Measurements from ENCODE around the gene ANKRD53. TPM values are rescaled to one million over a fixed set of nuclear protein-coding genes. Genes with fewer than 3 reads are reported as not detected.
A peak's percentile ranks its signal among the peaks of the same experiment; 100 is the strongest.
"Not testable (repeated sequence)": the region's sequence is repeated elsewhere in the genome, so short reads cannot be mapped to it uniquely, and the experiment has no call there.

Gene ANKRD53
- total RNA-seq, 2 experiments from 2014 or later, result not detected

DNA sequence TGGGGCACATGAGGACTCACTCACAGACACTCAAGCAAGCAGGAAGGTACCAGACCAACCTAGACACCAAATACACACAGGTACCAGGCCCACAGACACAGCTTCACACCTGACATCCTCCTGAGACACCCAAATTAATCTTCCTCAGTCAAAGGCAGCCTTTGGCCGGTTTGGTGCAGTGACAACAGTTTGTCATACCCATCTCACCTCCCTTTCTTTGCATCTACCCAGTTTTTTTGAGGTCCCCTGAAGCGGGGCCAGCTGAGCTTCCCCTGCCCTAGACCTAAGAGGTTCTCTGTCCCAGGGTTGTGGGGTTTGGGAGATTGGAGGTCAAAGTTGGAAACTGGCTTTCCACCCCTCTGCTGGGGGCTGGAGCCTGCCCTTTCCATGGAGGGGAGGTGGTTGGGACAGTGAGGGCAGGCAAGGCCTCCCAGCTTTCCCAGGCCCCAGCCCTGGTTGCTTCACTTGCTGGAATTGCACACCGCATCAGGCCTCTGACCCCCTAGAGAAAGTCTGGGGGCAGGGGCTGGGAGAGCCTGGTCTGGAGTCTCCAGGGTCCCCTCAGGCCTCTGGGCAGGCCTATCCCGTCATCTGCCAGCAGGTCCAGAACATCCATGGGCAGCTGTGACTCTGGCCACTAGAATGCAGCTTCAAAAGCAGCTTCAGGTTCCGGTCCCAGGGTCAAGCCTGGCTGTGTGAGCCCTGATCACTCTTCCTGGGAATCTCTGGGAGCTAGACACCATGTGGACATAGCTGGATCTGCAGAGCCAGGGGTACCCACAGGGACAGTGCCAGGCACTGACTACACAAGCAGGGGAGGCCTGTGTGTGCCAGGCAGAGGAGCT is 28.7 kb downstream of the ANKRD53 start:
- POLR2A ChIA-PET, result no interaction called here
- Mint-ChIP-seq H3K4me1 (ENCODE audit: low read depth) (no peaks in the 10 kb centered on the region), H3K27ac (no peak overlapping the region), H3K4me3 (no peak overlapping the region), H3K27me3 (peaks cover 24% of the 10 kb centered on the region), H3K36me3 (no peaks in the 10 kb centered on the region), H3K9me3 (no peaks in the 10 kb centered on the region)
- CTCF ChIA-PET, result interaction anchor here (0.7 to 1.1 kb wide), 2 partner anchors 43 to 223 kb away, joined by 3 read pairs; no protein-coding TSS in a partner anchor
- no peak for DNase-seq
- intact Hi-C loops (cut with micrococcal nuclease), result no loop called here

- ChIA-PET CTCF (no interaction called here), POLR2A (no interaction called here)
- intact Hi-C loops (cut with micrococcal nuclease), result no loop called here
- no peaks in the 10 kb centered on the region for H3K9me3 Mint-ChIP-seq
- H3K4me1 Mint-ChIP-seq (ENCODE audit: low read depth), result no peaks in the 10 kb centered on the region
- DNase-seq, result no peak
- no peaks in the 10 kb centered on the region for H3K36me3 Mint-ChIP-seq
- H3K27me3 Mint-ChIP-seq, result peaks cover 24% of the 10 kb centered on the region
- no peak overlapping the region for H3K4me3 Mint-ChIP-seq
- H3K27ac Mint-ChIP-seq, result no peak overlapping the region
These were observed 29.9 kb downstream of the ANKRD53 start for GRCh38 chr2:71008342-71008741.

DNA sequence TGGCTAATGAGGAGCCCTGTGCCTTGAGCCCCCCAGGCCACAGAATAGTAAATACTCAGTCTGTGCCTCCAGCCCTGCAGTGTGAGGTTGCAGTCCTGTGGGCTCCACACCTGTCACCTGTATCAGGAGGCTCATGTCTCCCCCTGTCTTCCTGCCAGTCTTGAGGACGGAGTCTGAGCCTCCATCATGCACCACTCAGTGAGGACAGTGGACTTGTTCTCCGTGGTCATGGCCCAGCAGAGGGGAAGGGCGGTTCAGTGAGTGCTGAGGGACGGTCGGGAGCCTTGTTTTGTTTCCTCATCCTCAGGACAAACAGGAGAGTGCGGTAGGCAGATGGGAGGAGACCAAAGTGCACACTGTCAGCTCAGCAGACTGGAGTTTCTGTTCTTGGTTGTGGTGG is 33.4 kb downstream of the ANKRD53 start:
- H3K27ac Mint-ChIP-seq; POLR2A ChIA-PET; H3K4me3 Mint-ChIP-seq; H3K4me1 Mint-ChIP-seq (ENCODE audit: low read depth); DNase-seq; H3K9me3 Mint-ChIP-seq; intact Hi-C loops (cut with micrococcal nuclease); H3K36me3 Mint-ChIP-seq: not testable (repeated sequence)
- peaks cover 22% of the 10 kb centered on the region for H3K27me3 Mint-ChIP-seq
- CTCF ChIA-PET, result interaction anchor here (2.4 kb wide), 1 partner anchor 27 kb away, joined by 6 read pairs; no protein-coding TSS in a partner anchor

GRCh38 chr2:71018625-71019024 is 40.2 kb downstream of the ANKRD53 start:
- Mint-ChIP-seq H3K9me3 (no peaks in the 10 kb centered on the region), H3K4me3 (no peak overlapping the region), H3K4me1 (ENCODE audit: low read depth) (peaks cover 7% of the 10 kb centered on the region), H3K27me3 (no peaks in the 10 kb centered on the region), H3K36me3 (no peaks in the 10 kb centered on the region), H3K27ac (no peak overlapping the region)
- POLR2A ChIA-PET, result no interaction called here
- intact Hi-C loops (cut with micrococcal nuclease), result no loop called here
- DNase-seq, result no peak
- CTCF ChIA-PET, result no interaction called here

- H3K36me3 Mint-ChIP-seq, DNase-seq, H3K4me3 Mint-ChIP-seq, H3K27ac Mint-ChIP-seq, H3K9me3 Mint-ChIP-seq, H3K27me3 Mint-ChIP-seq, POLR2A ChIA-PET: not testable (repeated sequence)
- intact Hi-C loops (cut with micrococcal nuclease), result loop anchor here (10.0 kb wide), 2 partner anchors 275 to 495 kb away; no protein-coding TSS in a partner anchor
- H3K4me1 Mint-ChIP-seq (ENCODE audit: low read depth), result peaks cover 13% of the 10 kb centered on the region
- CTCF ChIA-PET, result interaction anchor here (1.4 kb wide), 1 partner anchor 18 kb away, joined by 4 read pairs; no protein-coding TSS in a partner anchor
These were observed 41.6 kb downstream of the ANKRD53 start for GRCh38 chr2:71019989-71020388.

GRCh38 chr2:71021394-71021793 is 43.0 kb downstream of the ANKRD53 start:
- intact Hi-C loops (cut with micrococcal nuclease), result loop anchor here (10.0 kb wide), 2 partner anchors 273 to 493 kb away; no protein-coding TSS in a partner anchor
- DNase-seq, H3K9me3 Mint-ChIP-seq, H3K27me3 Mint-ChIP-seq, POLR2A ChIA-PET, H3K36me3 Mint-ChIP-seq, H3K27ac Mint-ChIP-seq, H3K4me3 Mint-ChIP-seq: not testable (repeated sequence)
- CTCF ChIA-PET, result interaction anchor here (1.4 kb wide), 1 partner anchor 50 kb away, joined by 3 read pairs; no protein-coding TSS in a partner anchor
- H3K4me1 Mint-ChIP-seq (ENCODE audit: low read depth), result peaks cover 13% of the 10 kb centered on the region

DNA sequence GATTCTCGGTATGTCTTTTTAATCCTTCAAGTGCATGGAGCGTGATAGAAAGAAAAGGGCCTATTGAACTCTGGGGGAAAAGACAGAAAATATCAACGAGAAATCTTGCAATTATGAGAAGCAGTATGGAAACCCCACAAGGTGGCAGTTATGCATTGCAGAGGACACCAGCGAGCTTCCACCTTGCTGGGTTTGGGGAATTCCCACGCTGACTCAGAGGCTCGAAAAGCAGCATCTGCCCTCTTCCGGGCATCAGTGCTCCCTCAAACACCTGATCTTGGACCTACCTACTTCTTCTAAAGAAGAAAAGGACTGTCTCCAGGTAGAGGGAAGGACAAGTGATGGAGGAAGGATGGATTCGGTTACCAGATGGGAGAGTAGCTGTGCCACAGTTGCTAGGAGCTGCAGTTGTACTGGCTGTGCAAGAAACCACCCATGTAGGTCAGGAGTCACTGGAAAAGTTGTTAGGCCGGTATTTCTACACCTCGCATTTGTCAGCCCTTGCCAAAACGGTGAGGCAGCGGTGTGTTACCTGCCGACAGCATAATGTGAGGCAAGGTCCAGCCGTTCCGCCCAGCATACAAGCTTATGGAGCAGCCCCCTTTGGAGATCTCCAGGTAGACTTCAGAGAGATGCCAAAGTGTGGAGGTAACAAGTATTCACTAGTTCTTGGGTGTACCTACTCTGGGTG is 45.3 kb downstream of the ANKRD53 start:
- Mint-ChIP-seq H3K4me1 (ENCODE audit: low read depth) (peaks cover 13% of the 10 kb centered on the region), H3K27ac (peak overlapping the region; percentile 61)
- DNase-seq, result peak; percentile 87
- POLR2A ChIA-PET, H3K4me3 Mint-ChIP-seq, H3K27me3 Mint-ChIP-seq, H3K9me3 Mint-ChIP-seq, H3K36me3 Mint-ChIP-seq: not testable (repeated sequence)
- CTCF ChIA-PET, result interaction anchor here (1.0 to 1.7 kb wide), 5 partner anchors 23 to 308 kb away, joined by 3 to 6 read pairs (median 4); partner anchors contain the start of gene ZNF638
- intact Hi-C loops (cut with micrococcal nuclease), result loop anchor here (1.0 to 10.0 kb wide), 4 partner anchors 47 to 491 kb away; partner anchors contain the start of gene PAIP2B

Other genes with a start within 250 kb of the ANKRD53 start
- gene ADD2, start 210.4 kb upstream of the ANKRD53 start, total RNA-seq, result 1 to 10 TPM; 5.6 to 6.0 TPM
- gene FIGLA, start 188.0 kb upstream of the ANKRD53 start, total RNA-seq, result not detected
- not detected for gene CLEC4F, start 158.0 kb upstream of the ANKRD53 start, total RNA-seq
- gene CD207, start 142.8 kb upstream of the ANKRD53 start, total RNA-seq, result not detected
- gene VAX2, start 78.1 kb upstream of the ANKRD53 start, total RNA-seq, result not detected
- not detected for gene ATP6V1B1, start 42.7 kb upstream of the ANKRD53 start, total RNA-seq
- gene TEX261, start 16.2 kb downstream of the ANKRD53 start, total RNA-seq, result 10 to 100 TPM; 29.0 to 29.9 TPM
- 10 to 100 TPM; 47.5 to 54.7 TPM for gene NAGK, start 90.0 kb downstream of the ANKRD53 start, total RNA-seq
- 10 to 100 TPM; 12.0 to 16.1 TPM for gene MCEE, start 151.6 kb downstream of the ANKRD53 start, total RNA-seq
- 10 to 100 TPM; 37.1 to 38.5 TPM for gene MPHOSPH10, start 152.0 kb downstream of the ANKRD53 start, total RNA-seq
- 1 to 10 TPM; 2.2 TPM for gene PAIP2B, start 248.5 kb downstream of the ANKRD53 start, total RNA-seq

All from activated CD4-positive, alpha-beta memory T cell treated with anti-CD3 and anti-CD28 coated beads for 36 hours (primary cell).